ENCODE data around the gene EBP. TPM values are rescaled to one million over a fixed set of nuclear protein-coding genes. Genes with fewer than 3 reads are reported as not detected.
"Not testable (repeated sequence)": the region's sequence is repeated elsewhere in the genome, so short reads cannot be mapped to it uniquely, and the experiment has no call there.

Gene EBP
- total RNA-seq, 2 experiments from 2014 or later: 338 to 344 TPM

- no peaks in the 10 kb centered on the region for H3K27me3 Mint-ChIP-seq (ENCODE audit: low read depth)
- ChIA-PET CTCF (no interaction called here), POLR2A (interaction anchor here (0.6 kb wide), 1 partner anchor 547 kb away, joined by 3 read pairs; the partner anchor contains the start of gene WDR45)
- H3K36me3 Mint-ChIP-seq (ENCODE audit: low read depth): peaks cover 20% of the 10 kb centered on the region
- peaks cover 36% of the 10 kb centered on the region for H3K4me1 Mint-ChIP-seq (ENCODE audit: low read depth)
- ATAC-seq: no peak
- H3K9me3 Mint-ChIP-seq (ENCODE audit: insufficient read depth): no peaks in the 10 kb centered on the region
- peak overlapping the region; percentile 76 for H3K27ac Mint-ChIP-seq
- no peak for DNase-seq
- H3K4me3 Mint-ChIP-seq: no peak overlapping the region
These were observed 10.6 kb downstream of the EBP start for GRCh38 chrX:48532161-48532560.

GRCh38 chrX:48533165-48533564, 11.6 kb downstream of the EBP start:
- peaks cover 36% of the 10 kb centered on the region for H3K4me1 Mint-ChIP-seq (ENCODE audit: low read depth)
- H3K4me3 Mint-ChIP-seq: no peak overlapping the region
- peaks cover 17% of the 10 kb centered on the region for H3K36me3 Mint-ChIP-seq (ENCODE audit: low read depth)
- CTCF ChIA-PET: no interaction called here
- no peak for DNase-seq
- ATAC-seq: no peak
- H3K9me3 Mint-ChIP-seq (ENCODE audit: insufficient read depth): no peaks in the 10 kb centered on the region
- no peaks in the 10 kb centered on the region for H3K27me3 Mint-ChIP-seq (ENCODE audit: low read depth)
- POLR2A ChIA-PET: interaction anchor here (0.6 kb wide), 2 partner anchors 17 to 64 kb away, joined by 3 to 4 read pairs; no protein-coding TSS in a partner anchor
- no peak overlapping the region for H3K27ac Mint-ChIP-seq

GRCh38 chrX:48538641-48539344, 17.2 kb downstream of the EBP start:
- H3K27me3 Mint-ChIP-seq (ENCODE audit: low read depth): no peaks in the 10 kb centered on the region
- peaks cover 19% of the 10 kb centered on the region for H3K36me3 Mint-ChIP-seq (ENCODE audit: low read depth)
- H3K9me3 Mint-ChIP-seq (ENCODE audit: insufficient read depth): no peaks in the 10 kb centered on the region
- ChIA-PET POLR2A (interaction anchor here (1.8 to 4.3 kb wide), 3 partner anchors 11 to 36 kb away, joined by 7 to 21 read pairs (median 20); partner anchors contain the start of genes EBP and RBM3), CTCF (interaction anchor here (0.6 to 3.1 kb wide), 7 partner anchors 11 to 456 kb away, joined by 3 to 21 read pairs (median 8); partner anchors contain the start of genes EBP, FTSJ1, RBM3 and SLC38A5)
- H3K4me3 Mint-ChIP-seq: peak overlapping the region; percentile 87
- peaks cover 32% of the 10 kb centered on the region for H3K4me1 Mint-ChIP-seq (ENCODE audit: low read depth)
- DNase-seq: no peak
- peak; percentile 5 for ATAC-seq
- peak overlapping the region; percentile 99 for H3K27ac Mint-ChIP-seq

GRCh38 chrX:48539345-48540027, 17.9 kb downstream of the EBP start, which contains the start of gene TBC1D25:
Gene TBC1D25 (plus strand): TSS chrX:48539714. CDS start chrX:48539798, 84 bp downstream.
- H3K36me3 Mint-ChIP-seq (ENCODE audit: low read depth): peaks cover 22% of the 10 kb centered on the region
- ATAC-seq: peak; percentile 83
- H3K27ac Mint-ChIP-seq: peak within 1 kb of the TSS; percentile 99
- peaks cover 29% of the 10 kb centered on the region for H3K4me1 Mint-ChIP-seq (ENCODE audit: low read depth)
- H3K27me3 Mint-ChIP-seq (ENCODE audit: low read depth): no peaks in the 10 kb centered on the region
- CTCF ChIA-PET: interaction anchor here (0.6 to 3.1 kb wide), 9 partner anchors 8 to 456 kb away, joined by 3 to 21 read pairs (median 4); partner anchors contain the start of genes EBP, FTSJ1, RBM3 and SLC38A5
- POLR2A ChIA-PET: interaction anchor here (0.9 to 4.3 kb wide), 6 partner anchors 9 to 66 kb away, joined by 3 to 21 read pairs (median 7); partner anchors contain the start of genes EBP and RBM3
- H3K9me3 Mint-ChIP-seq (ENCODE audit: insufficient read depth): no peaks in the 10 kb centered on the region
- H3K4me3 Mint-ChIP-seq: peak within 1 kb of the TSS; percentile 87
- DNase-seq: peak; percentile 98

- POLR2A ChIA-PET: interaction anchor here (0.9 to 4.3 kb wide), 6 partner anchors 9 to 67 kb away, joined by 3 to 21 read pairs (median 7); partner anchors contain the start of genes EBP and RBM3
- peak; percentile 67 for DNase-seq
- CTCF ChIA-PET: interaction anchor here (1.0 to 3.1 kb wide), 8 partner anchors 9 to 457 kb away, joined by 3 to 21 read pairs (median 6); partner anchors contain the start of genes EBP, FTSJ1, RBM3 and SLC38A5
- Mint-ChIP-seq H3K27ac (peak overlapping the region; percentile 99), H3K27me3 (ENCODE audit: low read depth) (no peaks in the 10 kb centered on the region), H3K4me3 (peak overlapping the region; percentile 87), H3K4me1 (ENCODE audit: low read depth) (peaks cover 26% of the 10 kb centered on the region), H3K36me3 (ENCODE audit: low read depth) (peaks cover 22% of the 10 kb centered on the region), H3K9me3 (ENCODE audit: insufficient read depth) (no peaks in the 10 kb centered on the region)
- ATAC-seq: peak; percentile 54
These were observed 18.4 kb downstream of the EBP start for GRCh38 chrX:48540028-48540375.

- peaks cover 23% of the 10 kb centered on the region for H3K36me3 Mint-ChIP-seq (ENCODE audit: low read depth)
- DNase-seq (no peak), ATAC-seq (no peak)
- peak overlapping the region; percentile 99 for H3K27ac Mint-ChIP-seq
- peaks cover 25% of the 10 kb centered on the region for H3K4me1 Mint-ChIP-seq (ENCODE audit: low read depth)
- H3K27me3 Mint-ChIP-seq (ENCODE audit: low read depth): no peaks in the 10 kb centered on the region
- no peaks in the 10 kb centered on the region for H3K9me3 Mint-ChIP-seq (ENCODE audit: insufficient read depth)
- CTCF ChIA-PET: interaction anchor here (1.3 to 3.1 kb wide), 6 partner anchors 9 to 457 kb away, joined by 3 to 21 read pairs (median 10); partner anchors contain the start of genes EBP, FTSJ1, RBM3 and SLC38A5
- POLR2A ChIA-PET: interaction anchor here (1.1 to 4.3 kb wide), 5 partner anchors 10 to 67 kb away, joined by 3 to 21 read pairs (median 7); partner anchors contain the start of genes EBP and RBM3
- H3K4me3 Mint-ChIP-seq: peak overlapping the region; percentile 87
These were observed 18.9 kb downstream of the EBP start for GRCh38 chrX:48540480-48540879.

- no peaks in the 10 kb centered on the region for H3K9me3 Mint-ChIP-seq (ENCODE audit: insufficient read depth)
- CTCF ChIA-PET: interaction anchor here (1.3 to 3.1 kb wide), 3 partner anchors 10 to 67 kb away, joined by 3 to 21 read pairs (median 8); partner anchors contain the start of genes FTSJ1 and RBM3
- H3K36me3 Mint-ChIP-seq (ENCODE audit: low read depth): peaks cover 25% of the 10 kb centered on the region
- H3K27ac Mint-ChIP-seq: peak overlapping the region; percentile 99
- no peak for ATAC-seq
- H3K27me3 Mint-ChIP-seq (ENCODE audit: low read depth): no peaks in the 10 kb centered on the region
- no peak for DNase-seq
- POLR2A ChIA-PET: interaction anchor here (0.6 to 4.3 kb wide), 3 partner anchors 20 to 68 kb away, joined by 3 to 20 read pairs (median 7); partner anchors contain the start of gene EBP
- H3K4me1 Mint-ChIP-seq (ENCODE audit: low read depth): peaks cover 24% of the 10 kb centered on the region
- peak overlapping the region; percentile 87 for H3K4me3 Mint-ChIP-seq
These were observed 19.7 kb downstream of the EBP start for GRCh38 chrX:48541140-48541814.

- H3K27ac Mint-ChIP-seq: no peak overlapping the region
- no peak for DNase-seq
- no peaks in the 10 kb centered on the region for H3K27me3 Mint-ChIP-seq (ENCODE audit: low read depth)
- POLR2A ChIA-PET: interaction anchor here (0.6 to 1.1 kb wide), 2 partner anchors 9 to 86 kb away, joined by 3 to 4 read pairs; partner anchors contain the start of gene TBC1D25
- H3K9me3 Mint-ChIP-seq (ENCODE audit: insufficient read depth): no peaks in the 10 kb centered on the region
- H3K36me3 Mint-ChIP-seq (ENCODE audit: low read depth): peaks cover 27% of the 10 kb centered on the region
- no peak overlapping the region for H3K4me3 Mint-ChIP-seq
- no peak for ATAC-seq
- peaks cover under 1% of the 10 kb centered on the region for H3K4me1 Mint-ChIP-seq (ENCODE audit: low read depth)
- CTCF ChIA-PET: no interaction called here
These were observed 27.3 kb downstream of the EBP start for GRCh38 chrX:48548871-48549270.

- H3K36me3 Mint-ChIP-seq (ENCODE audit: low read depth): peaks cover 35% of the 10 kb centered on the region
- H3K27me3 Mint-ChIP-seq (ENCODE audit: low read depth); H3K9me3 Mint-ChIP-seq (ENCODE audit: insufficient read depth); H3K4me3 Mint-ChIP-seq; ATAC-seq; POLR2A ChIA-PET; H3K27ac Mint-ChIP-seq; CTCF ChIA-PET; H3K4me1 Mint-ChIP-seq (ENCODE audit: low read depth); DNase-seq: not testable (repeated sequence)
These were observed 34.2 kb downstream of the EBP start for GRCh38 chrX:48555731-48556325.

- CTCF ChIA-PET: no interaction called here
- peaks cover 34% of the 10 kb centered on the region for H3K36me3 Mint-ChIP-seq (ENCODE audit: low read depth)
- no peak for ATAC-seq
- no peak for DNase-seq
- H3K9me3 Mint-ChIP-seq (ENCODE audit: insufficient read depth): no peaks in the 10 kb centered on the region
- POLR2A ChIA-PET: interaction anchor here (0.7 kb wide), 1 partner anchor 54 kb away, joined by 3 read pairs; no protein-coding TSS in a partner anchor
- no peaks in the 10 kb centered on the region for H3K4me1 Mint-ChIP-seq (ENCODE audit: low read depth)
- no peak overlapping the region for H3K4me3 Mint-ChIP-seq
- H3K27ac Mint-ChIP-seq: no peak overlapping the region
- no peaks in the 10 kb centered on the region for H3K27me3 Mint-ChIP-seq (ENCODE audit: low read depth)
These were observed 36.7 kb downstream of the EBP start for GRCh38 chrX:48558271-48558670.

Data from activated CD8-positive, alpha-beta T cell treated with anti-CD3 and anti-CD28 coated beads, Interleukin-2, amount 10 ng/mL, durations not matched to agents 7 days and 5 days (primary cell).